IMR-90 (cell line): ENCODE data around the gene MCTP1. TPM values are rescaled to one million over a fixed set of nuclear protein-coding genes. Genes with fewer than 3 reads are reported as not detected.
A peak's percentile ranks its signal among the peaks of the same experiment; 100 is the strongest.

Experiments used
- ATAC-seq: fragments of 200-7000 bp; cut with Tn5 transposase; 2 replicates; pipeline ENCODE4 v1.9.1; 2020; ENCODE audit warnings: low read depth, mild to moderate bottlenecking, moderate library complexity
- BruUV-seq: library from RNA; stranded (reverse); fragments of 400-500 nt; replicated peaks from 2 replicates; lab custom pipeline; 2021; lab: Mats Ljungman, UMichigan
- CTCF ChIA-PET: fragments of 300-600 bp; formaldehyde crosslinking; extraction: SDS; loops from one replicate; lab custom pipeline; 2021; ENCODE audit warnings: antibody characterized with exemption; lab: Yijun Ruan, JAX
- POLR2A ChIA-PET: fragments of 300-600 bp; sonication (Branson Sonifier 250); formaldehyde crosslinking; loops from one replicate; lab custom pipeline; 2022; ENCODE audit warnings: antibody characterized with exemption; ENCODE audit not compliant: unreplicated experiment; lab: Charles Lee
- DNase-seq: peaks from one replicate; pipeline ENCODE4 v3.0.0; 2013
- H2AFZ ChIP-seq: replicated peaks from 2 replicates; pipeline ENCODE3; 2013; ENCODE audit warnings: low read length, mild to moderate bottlenecking; ENCODE audit not compliant: poor library complexity
- H2AK5ac ChIP-seq: 2 replicates; pipeline ENCODE4 v1.6.1; 2013; ENCODE audit warnings: low read depth, low read length, inconsistent platforms
- H2AK9ac ChIP-seq: replicated peaks from 2 replicates; pipeline ENCODE3; 2013; ENCODE audit warnings: mild to moderate bottlenecking, low read depth, low read length, moderate library complexity; ENCODE audit not compliant: poor library complexity
- H2BK120ac ChIP-seq: 2 replicates; pipeline ENCODE4 v1.6.1; 2013; ENCODE audit warnings: low read depth, low read length, inconsistent platforms
- H2BK15ac ChIP-seq: 3 replicates; pipeline ENCODE4 v1.6.1; 2013; ENCODE audit warnings: low read depth, low read length, inconsistent platforms
- H2BK20ac ChIP-seq: 2 replicates; pipeline ENCODE4 v1.6.1; 2013; ENCODE audit warnings: low read depth, mild to moderate bottlenecking, inconsistent platforms, low read length, moderate library complexity
- H2BK5ac ChIP-seq: 2 replicates; pipeline ENCODE4 v1.6.1; 2013; ENCODE audit warnings: mild to moderate bottlenecking, low read depth, low read length, inconsistent platforms; ENCODE audit not compliant: poor library complexity, severe bottlenecking
- H3K14ac ChIP-seq: replicated peaks from 2 replicates; pipeline ENCODE4 v1.6.1; 2013; ENCODE audit warnings: low read depth, low read length, inconsistent platforms
- H3K18ac ChIP-seq: 2 replicates; pipeline ENCODE4 v1.6.1; 2013; ENCODE audit warnings: low read depth, low read length, control low read depth
- H3K23ac ChIP-seq: 2 replicates; pipeline ENCODE4 v1.6.1; 2013; ENCODE audit warnings: low read depth, low read length, inconsistent platforms
- H3K27ac ChIP-seq: 2 replicates; pipeline ENCODE4 v1.5.1; 2013; ENCODE audit warnings: mild to moderate bottlenecking, control low read depth, low read length; ENCODE audit not compliant: insufficient read depth
- H3K27me3 ChIP-seq: 2 replicates; pipeline ENCODE4 v1.6.1; 2013; ENCODE audit warnings: low read length; ENCODE audit not compliant: control insufficient read depth, insufficient read depth
- H3K36me3 ChIP-seq: 2 replicates; pipeline ENCODE4 v1.6.1; 2013; ENCODE audit warnings: low read length, mixed read lengths; ENCODE audit not compliant: control insufficient read depth, insufficient read depth
- H3K4ac ChIP-seq: 2 replicates; pipeline ENCODE4 v1.6.1; 2013; ENCODE audit warnings: low read depth, low read length, inconsistent platforms
- H3K4me1 ChIP-seq: 2 replicates; pipeline ENCODE4 v1.6.1; 2013; ENCODE audit warnings: low read length, mixed read lengths; ENCODE audit not compliant: control insufficient read depth, insufficient read depth
- H3K4me2 ChIP-seq: 2 replicates; pipeline ENCODE4 v1.6.1; 2013; ENCODE audit warnings: low read depth, mild to moderate bottlenecking, control low read depth, low read length, moderate library complexity
- H3K4me3 ChIP-seq: 2 replicates; pipeline ENCODE4 v1.5.1; 2013; ENCODE audit warnings: low read depth, mild to moderate bottlenecking, control low read depth, low read length, moderate library complexity; ENCODE audit not compliant: insufficient read depth
- H3K56ac ChIP-seq: 2 replicates; pipeline ENCODE4 v1.6.1; 2013; ENCODE audit warnings: low read length, inconsistent platforms; ENCODE audit not compliant: insufficient read depth; ENCODE audit errors: extremely low read depth
- H3K79me1 ChIP-seq, 2 experiments: 2 replicates each; pipeline ENCODE4 v1.6.1; 2013; ENCODE audit warnings: low read length in 2 of 2, inconsistent platforms in 1 of 2, low read depth in 1 of 2
- H3K9ac ChIP-seq: 2 replicates; pipeline ENCODE4 v1.6.1; 2013; ENCODE audit warnings: low read depth, low read length, control low read depth
- H3K9me1 ChIP-seq: 2 replicates; pipeline ENCODE4 v1.6.1; 2013; ENCODE audit warnings: low read length, inconsistent platforms; ENCODE audit not compliant: insufficient read depth
- H3K9me3 ChIP-seq: 2 replicates; pipeline ENCODE4 v1.6.1; 2013; ENCODE audit warnings: low read length; ENCODE audit not compliant: control insufficient read depth, insufficient read depth
- H4K20me1 ChIP-seq: 2 replicates; pipeline ENCODE4 v1.6.1; 2013; ENCODE audit warnings: low read length, inconsistent platforms; ENCODE audit not compliant: insufficient read depth
- H4K5ac ChIP-seq: 2 replicates; pipeline ENCODE4 v1.6.1; 2013; ENCODE audit warnings: mild to moderate bottlenecking, low read depth, low read length, control low read depth
- H4K8ac ChIP-seq, 2 experiments: 2 replicates each; pipeline ENCODE4 v1.6.1; 2013; ENCODE audit warnings: low read depth in 2 of 2, low read length in 2 of 2, control low read depth in 1 of 2, inconsistent platforms in 1 of 2
- H4K91ac ChIP-seq: 2 replicates; pipeline ENCODE4 v1.6.1; 2013; ENCODE audit warnings: low read depth, low read length, inconsistent platforms; ENCODE audit not compliant: insufficient read depth
- BHLHE40 ChIP-seq: fragments of 150-350 bp; IDR thresholded peaks from 2 replicates; pipeline ENCODE4 v1.6.1; 2016; ENCODE audit warnings: mild to moderate bottlenecking, low read depth, low read length
- CEBPB ChIP-seq: IDR thresholded peaks from 2 replicates; pipeline ENCODE4 v1.6.1; 2012; ENCODE audit warnings: low read depth, low read length, improper control_type of control experiment
- CHD1 ChIP-seq: IDR thresholded peaks from 2 replicates; pipeline ENCODE4 v1.6.1; 2012; ENCODE audit warnings: low read depth, low read length, improper control_type of control experiment
- FOS ChIP-seq: fragments of 150-350 bp; IDR thresholded peaks from 2 replicates; pipeline ENCODE4 v1.6.1; 2016; ENCODE audit warnings: low read depth, low read length
- MAFK ChIP-seq: IDR thresholded peaks from 2 replicates; pipeline ENCODE4 v1.6.1; 2012; ENCODE audit warnings: low read depth, low read length, improper control_type of control experiment
- MAZ ChIP-seq: IDR thresholded peaks from 2 replicates; pipeline ENCODE4 v1.6.1; 2012; ENCODE audit warnings: low read depth, mild to moderate bottlenecking, low read length, improper control_type of control experiment, moderate library complexity, borderline replicate concordance
- MXI1 ChIP-seq: IDR thresholded peaks from 2 replicates; pipeline ENCODE4 v1.6.1; 2012; ENCODE audit warnings: low read depth, mild to moderate bottlenecking, low read length, moderate library complexity, borderline replicate concordance
- NFE2L2 ChIP-seq: fragments of 150-350 bp; IDR thresholded peaks from 2 replicates; pipeline ENCODE4 v1.6.1; 2016; ENCODE audit warnings: low read depth, mild to moderate bottlenecking, low read length
- POLR2A ChIP-seq: IDR thresholded peaks from 2 replicates; pipeline ENCODE4 v1.6.1; 2012; ENCODE audit warnings: mild to moderate bottlenecking, low read depth, low read length
- RAD21 ChIP-seq: IDR thresholded peaks from 2 replicates; pipeline ENCODE4 v1.6.1; 2012; ENCODE audit warnings: low read length, improper control_type of control experiment
- RCOR1 ChIP-seq: IDR thresholded peaks from 2 replicates; pipeline ENCODE4 v1.6.1; 2012; ENCODE audit warnings: mild to moderate bottlenecking, low read length, improper control_type of control experiment; ENCODE audit not compliant: insufficient replicate concordance
- RFX5 ChIP-seq: IDR thresholded peaks from 2 replicates; pipeline ENCODE4 v1.8.0; 2012; ENCODE audit warnings: low read depth, mild to moderate bottlenecking, low read length, moderate library complexity
- SMC3 ChIP-seq: fragments of 150-350 bp; IDR thresholded peaks from 2 replicates; pipeline ENCODE4 v1.6.1; 2016; ENCODE audit warnings: low read depth, mild to moderate bottlenecking, antibody characterized with exemption, low read length, moderate library complexity
- WGBS, 2 experiments: methylation state at CpG; one replicate each; pipeline versions ENCODE4 v1.1.5 to v1.1.7; 2013; ENCODE audit warnings: missing lambda C conversion rate in 2 of 2; ENCODE audit not compliant: insufficient read length in 1 of 2; ENCODE audit errors: extremely low coverage in 2 of 2; 5-methylcytosine and 5-hydroxymethylcytosine counted together
- dilution Hi-C: fragments of 300-500 bp; cut with HindIII; formaldehyde crosslinking; loops from one replicate; pipeline ENCODE4 v1.14.3; 2018; ENCODE audit warnings: low sequenced_read_pairs; ENCODE audit not compliant: unreplicated experiment
- in situ Hi-C: fragments of 300-500 bp; cut with MboI; formaldehyde crosslinking; loops from 3 replicates; pipeline ENCODE4 v1.14.3; 2019; ENCODE audit warnings: low sequenced_read_pairs, inconsistent platforms, mixed read lengths
- intact Hi-C: fragments of 100-400 bp; cut with micrococcal nuclease; formaldehyde crosslinking; loops from 2 replicates; pipeline ENCODE4 v1.10.0; 2022
- polyA plus RNA-seq, 3 experiments: library from polyadenylated mRNA; depleted of rRNA; stranded (reverse); fragments of >200 nt; gene quantifications; 2 replicates each; pipeline ENCODE4 v1.2.3, GENCODE V29; 2012; ENCODE audit warnings: low replicate concordance in 1 of 3
- total RNA-seq: library from RNA; depleted of rRNA; stranded (reverse); fragments of >200 nt; gene quantifications from 2 replicates; pipeline ENCODE4 v1.2.3, GENCODE V29; 2012
- TF ChIP-seq, protein P1 (sequence below): conservative IDR thresholded peaks from 2 replicates; pipeline ENCODE4 v1.5.1; 2012; ENCODE audit warnings: mild to moderate bottlenecking, low read depth, low read length, improper control_type of control experiment
- TF ChIP-seq, protein P2 (sequence below): fragments of 150-350 bp; IDR thresholded peaks from 2 replicates; pipeline ENCODE4 v1.6.1; 2016; ENCODE audit warnings: low read depth, mild to moderate bottlenecking, low read length, moderate library complexity, borderline replicate concordance
- TF ChIP-seq, protein P3 (sequence below): fragments of 150-350 bp; IDR thresholded peaks from 2 replicates; pipeline ENCODE4 v1.6.1; 2017; ENCODE audit warnings: mild to moderate bottlenecking, antibody characterized with exemption, low read length, low read depth

MCTP1 gene
- total and polyA plus RNA-seq, 2 of the 4 experiments (the other 2 are of a cell fraction), result 0.21 TPM; not detected in 1

- intact Hi-C loops, result loop anchor here (1.0 kb wide), 1 partner anchor 270 kb away; no protein-coding TSS in a partner anchor
- in situ Hi-C loops, result no loop called here
- Histone ChIP-seq H3K14ac (no peak overlapping the region), H3K4me3 (no peak overlapping the region), H3K79me1 (no peaks in the 10 kb centered on the region), H3K36me3 (no peaks in the 10 kb centered on the region), H3K9me3 (no peaks in the 10 kb centered on the region), H2BK15ac (no peak overlapping the region), H3K4me2 (no peak overlapping the region), H3K56ac (no peak overlapping the region), H2AK9ac (no peak overlapping the region), H3K27ac (no peak overlapping the region), H2BK120ac (no peak overlapping the region), H3K4ac (no peak overlapping the region), H3K23ac (no peak overlapping the region), H3K9me1 (no peaks in the 10 kb centered on the region), H2BK5ac (no peak overlapping the region), H4K20me1 (no peaks in the 10 kb centered on the region), H3K4me1 (no peaks in the 10 kb centered on the region), H3K18ac (no peak overlapping the region), H4K91ac (no peak overlapping the region), H3K27me3 (no peaks in the 10 kb centered on the region), H4K5ac (no peak overlapping the region), H2AFZ (no peak overlapping the region), H3K9ac (no peak overlapping the region), H2BK20ac (no peak overlapping the region), H2AK5ac (no peak overlapping the region), H4K8ac (no peak overlapping the region)
- POLR2A ChIA-PET, result no interaction called here
- WGBS, 2 experiments, result 11% methylated on average over 3 of the region's 10 CpGs; no CpG with 5 or more reads in 1 of the 2 experiments
- ATAC-seq (no peak), DNase-seq (peak; percentile 1)
- CTCF ChIA-PET, result no interaction called here
- dilution Hi-C loops, result no loop called here
- TF ChIP-seq POLR2A (no peak), NFE2L2 (no peak), MXI1 (no peak), MAFK (no peak), RAD21 (no peak), CEBPB (no peak), MAZ (no peak), BHLHE40 (no peak), RFX5 (no peak), SMC3 (no peak), FOS (no peak), CHD1 (no peak), RCOR1 (no peak)
- TF ChIP-seq, protein P1, sequence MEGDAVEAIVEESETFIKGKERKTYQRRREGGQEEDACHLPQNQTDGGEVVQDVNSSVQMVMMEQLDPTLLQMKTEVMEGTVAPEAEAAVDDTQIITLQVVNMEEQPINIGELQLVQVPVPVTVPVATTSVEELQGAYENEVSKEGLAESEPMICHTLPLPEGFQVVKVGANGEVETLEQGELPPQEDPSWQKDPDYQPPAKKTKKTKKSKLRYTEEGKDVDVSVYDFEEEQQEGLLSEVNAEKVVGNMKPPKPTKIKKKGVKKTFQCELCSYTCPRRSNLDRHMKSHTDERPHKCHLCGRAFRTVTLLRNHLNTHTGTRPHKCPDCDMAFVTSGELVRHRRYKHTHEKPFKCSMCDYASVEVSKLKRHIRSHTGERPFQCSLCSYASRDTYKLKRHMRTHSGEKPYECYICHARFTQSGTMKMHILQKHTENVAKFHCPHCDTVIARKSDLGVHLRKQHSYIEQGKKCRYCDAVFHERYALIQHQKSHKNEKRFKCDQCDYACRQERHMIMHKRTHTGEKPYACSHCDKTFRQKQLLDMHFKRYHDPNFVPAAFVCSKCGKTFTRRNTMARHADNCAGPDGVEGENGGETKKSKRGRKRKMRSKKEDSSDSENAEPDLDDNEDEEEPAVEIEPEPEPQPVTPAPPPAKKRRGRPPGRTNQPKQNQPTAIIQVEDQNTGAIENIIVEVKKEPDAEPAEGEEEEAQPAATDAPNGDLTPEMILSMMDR, result no peak
- TF ChIP-seq, protein P2, sequence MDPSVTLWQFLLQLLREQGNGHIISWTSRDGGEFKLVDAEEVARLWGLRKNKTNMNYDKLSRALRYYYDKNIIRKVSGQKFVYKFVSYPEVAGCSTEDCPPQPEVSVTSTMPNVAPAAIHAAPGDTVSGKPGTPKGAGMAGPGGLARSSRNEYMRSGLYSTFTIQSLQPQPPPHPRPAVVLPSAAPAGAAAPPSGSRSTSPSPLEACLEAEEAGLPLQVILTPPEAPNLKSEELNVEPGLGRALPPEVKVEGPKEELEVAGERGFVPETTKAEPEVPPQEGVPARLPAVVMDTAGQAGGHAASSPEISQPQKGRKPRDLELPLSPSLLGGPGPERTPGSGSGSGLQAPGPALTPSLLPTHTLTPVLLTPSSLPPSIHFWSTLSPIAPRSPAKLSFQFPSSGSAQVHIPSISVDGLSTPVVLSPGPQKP, result no peak
- TF ChIP-seq, protein P3, sequence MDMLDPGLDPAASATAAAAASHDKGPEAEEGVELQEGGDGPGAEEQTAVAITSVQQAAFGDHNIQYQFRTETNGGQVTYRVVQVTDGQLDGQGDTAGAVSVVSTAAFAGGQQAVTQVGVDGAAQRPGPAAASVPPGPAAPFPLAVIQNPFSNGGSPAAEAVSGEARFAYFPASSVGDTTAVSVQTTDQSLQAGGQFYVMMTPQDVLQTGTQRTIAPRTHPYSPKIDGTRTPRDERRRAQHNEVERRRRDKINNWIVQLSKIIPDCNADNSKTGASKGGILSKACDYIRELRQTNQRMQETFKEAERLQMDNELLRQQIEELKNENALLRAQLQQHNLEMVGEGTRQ, result no peak
- BruUV-seq, result no TSS peak
Measured at GRCh38 chr5:95238560-95239325, 46.2 kb downstream of the MCTP1 start.
